Measurements from ENCODE around the gene SUOX. TPM values are rescaled to one million over a fixed set of nuclear protein-coding genes. Genes with fewer than 3 reads are reported as not detected.
"Not testable (repeated sequence)": the region's sequence is repeated elsewhere in the genome, so short reads cannot be mapped to it uniquely, and the experiment has no call there.

SUOX gene
- polyA plus RNA-seq, 1 donor from 2014 or later: 13.1 TPM

- Histone ChIP-seq H3K27ac (ENCODE audit: low read length) (peak overlapping the region; percentile 70), H3F3A (ENCODE audit: insufficient read depth, low read length, poor library complexity, severe bottlenecking) (no peaks in the 10 kb centered on the region), H3K9me2 (ENCODE audit: insufficient read depth, low read length) (no peaks in the 10 kb centered on the region), H3K9ac (ENCODE audit: low read length) (peak overlapping the region; percentile 75), H4K20me1 (ENCODE audit: insufficient read depth) (no peaks in the 10 kb centered on the region), H3K79me2 (replicated peaks; ENCODE audit: insufficient read depth, low read length) (peaks cover 4% of the 10 kb centered on the region), H3K4me3 (ENCODE audit: low read length) (peak overlapping the region; percentile 80), H3K4me2 (ENCODE audit: low read length) (peak overlapping the region; percentile 1), H2AFZ (ENCODE audit: low read depth, low read length) (no peak overlapping the region), H3K9me3 (ENCODE audit: low read length) (no peaks in the 10 kb centered on the region), H3K36me3 (ENCODE audit: insufficient read depth, low read length) (no peaks in the 10 kb centered on the region), H3K27me3 (ENCODE audit: insufficient read depth, low read depth, low read length) (no peaks in the 10 kb centered on the region)
- TF ChIP-seq MXI1 (conservative IDR thresholded peaks at IDR 0.05; ENCODE audit: poor library complexity, severe bottlenecking) (no peak), SMC3 (conservative IDR thresholded peaks at IDR 0.05; ENCODE audit: poor library complexity) (peak; percentile 77), CTCF (IDR thresholded peaks at IDR 0.05; ENCODE audit: poor library complexity, severe bottlenecking) (peak; percentile 88), REST (IDR thresholded peaks at IDR 0.05; ENCODE audit: borderline replicate concordance) (no peak), RAD21 (conservative IDR thresholded peaks at IDR 0.05) (peak; percentile 80), EP300 (conservative IDR thresholded peaks at IDR 0.05; ENCODE audit: poor library complexity, severe bottlenecking) (no peak), TAF1 (IDR thresholded peaks at IDR 0.05; ENCODE audit: low read depth) (no peak)
These were observed 818 bp upstream of the SUOX start for GRCh38 chr12:55996201-55996714.

- no peaks in the 10 kb centered on the region for H3K27me3 ChIP-seq (ENCODE audit: insufficient read depth, low read depth, low read length)
- peak overlapping the region; percentile 80 for H3K4me3 ChIP-seq (ENCODE audit: low read length)
- H3K27ac ChIP-seq (ENCODE audit: low read length): peak overlapping the region; percentile 70
- H4K20me1 ChIP-seq (ENCODE audit: insufficient read depth): no peaks in the 10 kb centered on the region
- H3K79me2 ChIP-seq (replicated peaks; ENCODE audit: insufficient read depth, low read length): peaks cover 4% of the 10 kb centered on the region
- peak overlapping the region; percentile 75 for H3K9ac ChIP-seq (ENCODE audit: low read length)
- H3K36me3 ChIP-seq (ENCODE audit: insufficient read depth, low read length): no peaks in the 10 kb centered on the region
- no peaks in the 10 kb centered on the region for H3K9me2 ChIP-seq (ENCODE audit: insufficient read depth, low read length)
- no peak overlapping the region for H2AFZ ChIP-seq (ENCODE audit: low read depth, low read length)
- no peaks in the 10 kb centered on the region for H3K9me3 ChIP-seq (ENCODE audit: low read length)
- TF ChIP-seq POLR2AphosphoS5 (IDR thresholded peaks at IDR 0.05) (no peak), EZH2 (IDR thresholded peaks at IDR 0.05; ENCODE audit: borderline replicate concordance, insufficient read depth, low read length, poor library complexity, severe bottlenecking) (no peak), TAF1 (IDR thresholded peaks at IDR 0.05; ENCODE audit: low read depth) (no peak), RAD21 (conservative IDR thresholded peaks at IDR 0.05) (no peak), MXI1 (conservative IDR thresholded peaks at IDR 0.05; ENCODE audit: poor library complexity, severe bottlenecking) (no peak), REST (IDR thresholded peaks at IDR 0.05; ENCODE audit: borderline replicate concordance) (no peak), SMC3 (conservative IDR thresholded peaks at IDR 0.05; ENCODE audit: poor library complexity) (no peak), CTCF (IDR thresholded peaks at IDR 0.05; ENCODE audit: poor library complexity, severe bottlenecking) (no peak), EP300 (conservative IDR thresholded peaks at IDR 0.05; ENCODE audit: poor library complexity, severe bottlenecking) (no peak)
- no peaks in the 10 kb centered on the region for H3F3A ChIP-seq (ENCODE audit: insufficient read depth, low read length, poor library complexity, severe bottlenecking)
- peak overlapping the region; percentile 68 for H3K4me2 ChIP-seq (ENCODE audit: low read length)
These were observed 421 bp downstream of the SUOX start for GRCh38 chr12:55997535-55997859.

GRCh38 chr12:55999522-55999921 lies 2.4 kb downstream of the SUOX start:
- H4K20me1 ChIP-seq (ENCODE audit: insufficient read depth); H3K79me2 ChIP-seq (replicated peaks; ENCODE audit: insufficient read depth, low read length); H3F3A ChIP-seq (ENCODE audit: insufficient read depth, low read length, poor library complexity, severe bottlenecking); H3K36me3 ChIP-seq (ENCODE audit: insufficient read depth, low read length); H3K4me3 ChIP-seq (ENCODE audit: low read length); H3K4me2 ChIP-seq (ENCODE audit: low read length); H2AFZ ChIP-seq (ENCODE audit: low read depth, low read length); H3K27me3 ChIP-seq (ENCODE audit: insufficient read depth, low read depth, low read length); H3K27ac ChIP-seq (ENCODE audit: low read length); H3K9me3 ChIP-seq (ENCODE audit: low read length); H3K9me2 ChIP-seq (ENCODE audit: insufficient read depth, low read length); H3K9ac ChIP-seq (ENCODE audit: low read length): not testable (repeated sequence)
